IPS-NIHi7 (cell line): ENCODE data around the gene TMEM45A.
"Not testable (repeated sequence)": the region's sequence is repeated elsewhere in the genome, so short reads cannot be mapped to it uniquely, and the experiment has no call there.

Experiments used
- DNase-seq: peaks from one replicate; pipeline ENCODE4 v3.0.0; 2012; ENCODE audit warnings: mixed read lengths; ENCODE audit errors: extremely low spot score

The TMEM45A gene

GRCh38 chr3:100575704-100576103, 83.3 kb downstream of the TMEM45A start:
- no peak for DNase-seq

- DNase-seq, result peak; percentile 20
Measured at GRCh38 chr3:100577382-100578008, 85.1 kb downstream of the TMEM45A start.

- no peak for DNase-seq
Measured at GRCh38 chr3:100578646-100579045, 86.2 kb downstream of the TMEM45A start.

- no peak for DNase-seq
Measured at GRCh38 chr3:100580147-100580546, 87.7 kb downstream of the TMEM45A start.

GRCh38 chr3:100581650-100582049, 89.2 kb downstream of the TMEM45A start:
- no peak for DNase-seq

GRCh38 chr3:100582157-100582556, 89.7 kb downstream of the TMEM45A start:
- not testable (repeated sequence) for DNase-seq

GRCh38 chr3:100584101-100584660, 91.8 kb downstream of the TMEM45A start:
- no peak for DNase-seq

GRCh38 chr3:100586832-100587231, 94.4 kb downstream of the TMEM45A start:
- DNase-seq, result no peak

GRCh38 chr3:100588251-100588650, 95.8 kb downstream of the TMEM45A start:
- no peak for DNase-seq

- DNase-seq, result peak; percentile 80
Measured at GRCh38 chr3:100590114-100590839, 97.9 kb downstream of the TMEM45A start.

GRCh38 chr3:100590840-100591147, 98.4 kb downstream of the TMEM45A start:
- DNase-seq, result no peak

GRCh38 chr3:100591411-100591810, 99.0 kb downstream of the TMEM45A start:
- no peak for DNase-seq

GRCh38 chr3:100600181-100601042, 108.0 kb downstream of the TMEM45A start:
- DNase-seq, result no peak

- DNase-seq, result peak; percentile 41
Measured at GRCh38 chr3:100602506-100603444, 110.4 kb downstream of the TMEM45A start.

GRCh38 chr3:100603469-100603868, 111.0 kb downstream of the TMEM45A start:
- DNase-seq, result peak; percentile 40

- DNase-seq, result no peak
Measured at GRCh38 chr3:100605358-100605757, 112.9 kb downstream of the TMEM45A start.

GRCh38 chr3:100606894-100607512, 114.6 kb downstream of the TMEM45A start:
- DNase-seq, result no peak

GRCh38 chr3:100609305-100609704, 116.9 kb downstream of the TMEM45A start, which contains the start of gene ADGRG7:
Gene ADGRG7 (plus strand): TSS chr3:100609601. CDS start chr3:100609857, 256 bp downstream.
- no peak for DNase-seq

- no peak for DNase-seq
Measured at GRCh38 chr3:100609963-100610362, 117.5 kb downstream of the TMEM45A start.

GRCh38 chr3:100611221-100611620, 118.8 kb downstream of the TMEM45A start:
- DNase-seq, result no peak
